Thyroid gland (tissue), 4 donors: Measurements from ENCODE around the gene PODNL1. TPM values are rescaled to one million over a fixed set of nuclear protein-coding genes. Genes with fewer than 3 reads are reported as not detected.

ENCODE experiments used
- DNase-seq, 2 donors: peaks; one replicate each; pipeline ENCODE4 v3.0.0-alpha.2; 2019
- H3K27ac ChIP-seq, 3 donors: fragments of 200-600 bp; sonication (generic); 1 replicate in 2 of 3; 2 replicates in 1 of 3; pipeline ENCODE4 v1.5.1; 2016 to 2019; ENCODE audit warnings: mild to moderate bottlenecking in 1 of 3, moderate library complexity in 1 of 3
- H3K27me3 ChIP-seq: fragments of 200-600 bp; sonication (generic); one replicate; pipeline ENCODE4 v1.5.1; 2019
- H3K36me3 ChIP-seq, 2 donors: fragments of 200-600 bp; sonication (generic); one replicate each; pipeline ENCODE4 v1.5.1; 2016 to 2019
- H3K4me1 ChIP-seq, 2 donors: fragments of 200-600 bp; sonication (generic); one replicate each; pipeline ENCODE4 v1.5.1; 2017 to 2019
- H3K4me3 ChIP-seq, 3 donors: fragments of 200-600 bp; sonication (generic); replicated peaks in 1 of 3; 1 replicate in 2 of 3; 2 replicates in 1 of 3; pipeline ENCODE4 v1.5.1; 2016; ENCODE audit warnings: mild to moderate bottlenecking in 1 of 3
- H3K9me3 ChIP-seq: fragments of 200-600 bp; sonication (generic); one replicate; pipeline ENCODE4 v1.5.1; 2017
- CTCF ChIP-seq, 6 experiments: fragments of 200-600 bp in 3 of 6; fragments of 450-650 bp in 3 of 6; sonication (generic) in 3 of 6; IDR thresholded peaks; one replicate each; pipeline ENCODE4 v1.5.1; 2016 to 2019; ENCODE audit warnings: antibody characterized with exemption in 6 of 6, mild to moderate bottlenecking in 2 of 6, inconsistent platforms in 1 of 6, moderate library complexity in 1 of 6
- POLR2A ChIP-seq, 2 donors: fragments of 450-650 bp; IDR thresholded peaks; one replicate each; pipeline ENCODE4 v1.6.1; 2017; ENCODE audit warnings: antibody characterized with exemption in 2 of 2, mild to moderate bottlenecking in 2 of 2, moderate library complexity in 1 of 2
- WGBS, 2 donors: methylation state at CpG; one replicate each; pipeline ENCODE4 v1.1.5; 2017; 5-methylcytosine and 5-hydroxymethylcytosine counted together
- intact Hi-C: fragments of 100-400 bp; cut with DNase I; formaldehyde crosslinking; loops from one replicate; pipeline ENCODE4 v1.15.1; 2023
- total RNA-seq, 4 donors: library from RNA; depleted of rRNA; stranded (reverse); fragments of >200 nt; gene quantifications; one replicate each; pipeline ENCODE4 v1.2.3, GENCODE V29; 2016

PODNL1 gene
- total RNA-seq, 4 donors from 2014 or later = 0.40 to 1.4 (median 0.63) TPM; not detected in 1

DNA sequence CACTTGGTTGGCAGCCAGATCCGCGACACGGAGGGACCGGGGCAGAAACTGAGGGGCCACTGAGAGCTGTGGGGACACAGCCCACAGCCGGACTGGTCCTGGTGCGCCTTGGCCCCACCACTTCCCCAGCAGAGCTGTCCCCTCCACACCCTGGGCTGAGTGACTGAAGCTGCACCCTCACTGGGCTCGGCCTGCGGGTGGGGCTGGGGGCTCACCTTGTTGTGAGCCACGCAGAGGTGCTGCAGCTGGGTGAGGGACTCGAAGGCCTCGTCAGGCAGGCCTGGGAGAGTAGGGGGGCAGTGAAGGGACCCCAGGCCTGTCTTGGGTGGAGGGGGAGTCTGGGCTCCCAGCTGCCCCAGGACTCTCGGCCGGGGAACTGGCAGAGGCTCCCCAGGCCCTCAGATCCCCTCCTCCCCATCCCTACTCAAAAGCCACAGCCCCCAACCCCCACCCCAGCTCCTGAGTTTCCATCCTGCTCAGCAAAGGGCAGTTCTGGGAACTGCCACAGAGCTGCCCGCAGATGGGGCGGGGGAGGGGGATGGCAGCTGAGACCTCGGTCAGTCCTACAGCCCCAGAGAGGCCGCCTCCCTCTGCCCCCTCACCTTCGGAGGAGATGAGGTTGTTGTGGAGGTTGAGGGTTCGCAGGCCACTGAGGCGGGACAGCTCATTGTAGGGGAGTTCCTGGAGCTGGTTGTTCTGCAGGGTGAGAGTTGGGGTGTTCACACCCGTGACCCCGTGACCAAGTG lies 2.3 kb downstream of the PODNL1 start:
- Histone ChIP-seq H3K36me3 (no peaks in the 10 kb centered on the region), H3K27me3 (peaks cover 8% of the 10 kb centered on the region), H3K27ac (no peak overlapping the region), H3K4me3 (no peak overlapping the region), H3K9me3 (no peaks in the 10 kb centered on the region), H3K4me1 (no peaks in the 10 kb centered on the region)
- 65 to 70% methylated on average over 4 to 16 of the region's 22 CpGs for WGBS, 2 donors
- intact Hi-C loops = no loop called here
- TF ChIP-seq POLR2A (IDR thresholded peaks at IDR 0.05) (no peak), CTCF (IDR thresholded peaks at IDR 0.05) (no peak)
- DNase-seq = no peak

DNA sequence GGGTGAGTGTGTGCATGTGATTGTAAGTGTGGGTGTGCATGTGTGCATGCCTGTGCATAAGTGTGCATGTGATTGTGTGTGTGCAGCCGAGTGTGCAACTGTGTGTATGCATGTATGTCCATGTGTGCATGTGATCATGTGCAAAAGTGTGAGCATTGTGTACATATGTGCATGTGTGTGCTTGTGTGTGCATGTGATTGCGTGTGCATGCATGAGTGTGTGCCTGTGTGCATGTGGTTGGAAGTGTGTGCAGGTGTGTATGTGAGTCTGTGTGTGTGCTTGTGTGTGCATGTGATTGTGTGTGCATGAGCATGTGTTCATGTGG lies 3.5 kb downstream of the PODNL1 start:
- Histone ChIP-seq H3K9me3 (no peaks in the 10 kb centered on the region), H3K36me3 (no peaks in the 10 kb centered on the region), H3K27me3 (peaks cover 8% of the 10 kb centered on the region), H3K4me3 (no peak overlapping the region), H3K27ac (no peak overlapping the region), H3K4me1 (no peaks in the 10 kb centered on the region)
- DNase-seq = no peak
- no peak for TF ChIP-seq POLR2A (IDR thresholded peaks at IDR 0.05)
- TF ChIP-seq CTCF (IDR thresholded peaks at IDR 0.05) = no peak
- intact Hi-C loops = no loop called here
- WGBS, 2 donors = 94 to 96% methylated on average over 2 of the region's 2 CpGs

DNA sequence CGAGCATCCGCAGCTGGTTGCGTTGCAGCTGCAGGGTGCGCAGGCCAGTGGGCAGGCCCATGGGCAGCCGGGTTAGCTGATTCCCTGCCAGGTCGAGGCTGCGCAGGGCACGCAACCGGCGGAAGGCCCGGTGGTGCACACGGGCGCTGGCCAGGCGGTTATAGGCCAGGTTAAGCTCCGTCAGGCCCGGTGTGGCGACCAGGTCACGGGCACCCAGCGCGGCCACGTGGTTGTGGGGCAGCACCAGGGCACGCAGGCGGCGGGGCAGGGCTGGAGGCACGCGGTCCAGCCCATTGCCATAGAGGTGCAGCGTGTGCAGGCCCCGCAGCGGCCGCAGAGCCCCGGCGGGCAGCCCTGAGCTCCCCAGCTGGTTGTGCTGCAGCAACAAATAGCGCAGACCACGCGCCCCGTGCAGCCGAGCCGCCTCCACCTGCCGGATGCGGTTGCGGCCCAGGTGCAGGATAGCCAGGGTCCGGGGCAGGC lies 5.3 kb downstream of the PODNL1 start:
- Histone ChIP-seq H3K27ac (no peak overlapping the region), H3K9me3 (no peaks in the 10 kb centered on the region), H3K27me3 (peaks cover 8% of the 10 kb centered on the region), H3K36me3 (peaks cover 0 to 4% of the 10 kb centered on the region in 2 donors), H3K4me1 (no peaks in the 10 kb centered on the region), H3K4me3 (no peak overlapping the region)
- WGBS, 2 donors = 77 to 92% methylated on average over 3 to 32 of the region's 42 CpGs
- DNase-seq = no peak
- intact Hi-C loops = no loop called here
- TF ChIP-seq POLR2A (IDR thresholded peaks at IDR 0.05) (no peak), CTCF (IDR thresholded peaks at IDR 0.05) (no peak)

DNA sequence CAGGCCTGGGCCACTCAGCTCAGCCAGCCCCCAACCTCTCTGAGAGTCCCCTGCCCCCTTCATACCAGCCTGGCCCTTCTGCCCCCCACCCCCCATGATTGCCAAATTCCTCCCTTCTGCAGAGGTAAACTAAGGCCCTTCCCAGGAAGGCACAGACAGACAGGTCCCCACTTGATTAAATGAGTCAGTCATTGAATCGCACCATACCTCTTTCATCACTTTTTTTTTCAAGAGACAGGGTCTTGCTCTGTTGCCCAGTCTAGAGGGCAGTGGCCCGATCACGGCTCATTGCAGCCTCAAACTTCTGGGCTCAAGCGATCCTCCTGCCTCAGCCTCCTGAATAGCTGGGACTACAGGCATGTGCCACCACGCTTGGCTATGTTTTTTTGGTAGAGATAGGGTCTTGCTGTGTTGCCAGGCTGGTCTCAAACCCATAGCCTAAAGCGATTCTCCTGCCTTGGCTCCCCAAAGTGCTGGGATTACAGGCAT lies 6.0 kb downstream of the PODNL1 start:
- Histone ChIP-seq H3K36me3 (peaks cover 0 to 6% of the 10 kb centered on the region in 2 donors), H3K27me3 (peaks cover 8% of the 10 kb centered on the region), H3K4me3 (no peak overlapping the region), H3K4me1 (no peaks in the 10 kb centered on the region), H3K9me3 (no peaks in the 10 kb centered on the region), H3K27ac (no peak overlapping the region)
- intact Hi-C loops = no loop called here
- TF ChIP-seq CTCF (IDR thresholded peaks at IDR 0.05) (no peak), POLR2A (IDR thresholded peaks at IDR 0.05) (no peak)
- no peak for DNase-seq
- WGBS, 2 donors = 92 to 95% methylated on average over 6 of the region's 6 CpGs

- Histone ChIP-seq H3K36me3 (peaks cover 0 to 11% of the 10 kb centered on the region in 2 donors), H3K9me3 (no peaks in the 10 kb centered on the region), H3K27ac (no peak overlapping the region), H3K27me3 (peaks cover 8% of the 10 kb centered on the region), H3K4me3 (no peak overlapping the region), H3K4me1 (no peaks in the 10 kb centered on the region)
- DNase-seq = no peak
- TF ChIP-seq CTCF (IDR thresholded peaks at IDR 0.05) = no peak
- no peak for TF ChIP-seq POLR2A (IDR thresholded peaks at IDR 0.05)
- WGBS, 2 donors = 88 to 94% methylated on average over 13 to 14 of the region's 30 CpGs
- intact Hi-C loops = no loop called here
Measured at GRCh38 chr19:13931391-13932148, 6.6 kb downstream of the PODNL1 start.
